Stimulated activated CD8-positive, alpha-beta memory T cell treated with anti-CD3 and anti-CD28 coated beads, Interleukin-15, amount 100 ng/mL, for 4 hours (primary cell): Measurements from ENCODE around the gene ABCD1.
"Not testable (repeated sequence)": the region's sequence is repeated elsewhere in the genome, so short reads cannot be mapped to it uniquely, and the experiment has no call there.

Experiments
- DNase-seq, 2 donors: peaks; one replicate each; pipeline ENCODE4 v3.0.0-alpha.2; 2020; ENCODE audit warnings: low read depth in 2 of 2

The ABCD1 gene

GRCh38 chrX:153724252-153725038 is at the start of gene ABCD1, which contains the start of gene BCAP31:
Gene ABCD1 (plus strand): TSS chrX:153724856. CDS start chrX:153725267, 411 bp downstream.
Gene BCAP31 (minus strand): TSS chrX:153724387. CDS start chrX:153723244, 1,143 bp downstream.
- peak; percentile 75 to 77 for DNase-seq

GRCh38 chrX:153681175-153681574 is 43.5 kb upstream of the ABCD1 start:
- no peak for DNase-seq

- DNase-seq, result not testable (repeated sequence)
Observed at GRCh38 chrX:153683486-153683885, 41.2 kb upstream of the ABCD1 start.

- DNase-seq, result no peak
Observed at GRCh38 chrX:153684467-153685155, 40.0 kb upstream of the ABCD1 start.

- DNase-seq, result no peak
Observed at GRCh38 chrX:153685156-153685536, 39.5 kb upstream of the ABCD1 start.

- no peak for DNase-seq
Observed at GRCh38 chrX:153685751-153686696, 38.6 kb upstream of the ABCD1 start.

- no peak for DNase-seq
Observed at GRCh38 chrX:153686711-153687110, 37.9 kb upstream of the ABCD1 start.

- DNase-seq, result no peak
Observed at GRCh38 chrX:153687121-153688039, 37.3 kb upstream of the ABCD1 start, which contains the start of gene SLC6A8. Gene SLC6A8 (plus strand): TSS chrX:153687926. CDS start chrX:153688575, 649 bp downstream.

GRCh38 chrX:153688071-153688470 is 36.6 kb upstream of the ABCD1 start:
- DNase-seq, result no peak

- no peak for DNase-seq
Observed at GRCh38 chrX:153688506-153688905, 36.1 kb upstream of the ABCD1 start.

- no peak for DNase-seq
Observed at GRCh38 chrX:153688911-153689590, 35.6 kb upstream of the ABCD1 start.

GRCh38 chrX:153689654-153690465 is 34.8 kb upstream of the ABCD1 start:
- no peak for DNase-seq

- DNase-seq, result no peak
Observed at GRCh38 chrX:153690466-153690865, 34.2 kb upstream of the ABCD1 start.

- DNase-seq, result not testable (repeated sequence)
Observed at GRCh38 chrX:153691032-153691827, 33.4 kb upstream of the ABCD1 start.

GRCh38 chrX:153692003-153692402 is 32.7 kb upstream of the ABCD1 start:
- DNase-seq, result no peak

- DNase-seq, result no peak
Observed at GRCh38 chrX:153692611-153693156, 32.0 kb upstream of the ABCD1 start.

- DNase-seq, result no peak
Observed at GRCh38 chrX:153693216-153694086, 31.2 kb upstream of the ABCD1 start.
